Measurements from ENCODE around the gene NBPF3. TPM values are rescaled to one million over a fixed set of nuclear protein-coding genes. Genes with fewer than 3 reads are reported as not detected.

The NBPF3 gene
- total RNA-seq, 4 donors from 2014 or later: 8.9 to 14.3 (median 12.1) TPM

GRCh38 chr1:21489146-21489545 is 49.2 kb downstream of the NBPF3 start:
- TF ChIP-seq CTCF (IDR thresholded peaks at IDR 0.05; ENCODE audit: low read depth): no peak

- TF ChIP-seq CTCF (IDR thresholded peaks at IDR 0.05; ENCODE audit: low read depth): no peak
Observed at GRCh38 chr1:21490774-21491487, 51.0 kb downstream of the NBPF3 start.

- TF ChIP-seq CTCF (IDR thresholded peaks at IDR 0.05; ENCODE audit: low read depth): no peak
Observed at GRCh38 chr1:21491488-21492355, 51.8 kb downstream of the NBPF3 start.

GRCh38 chr1:21492356-21492625 is 52.4 kb downstream of the NBPF3 start:
- TF ChIP-seq CTCF (IDR thresholded peaks at IDR 0.05; ENCODE audit: low read depth): no peak

GRCh38 chr1:21494196-21494595 is 54.3 kb downstream of the NBPF3 start:
- no peak for TF ChIP-seq CTCF (IDR thresholded peaks at IDR 0.05; ENCODE audit: low read depth)

- no peak for TF ChIP-seq CTCF (IDR thresholded peaks at IDR 0.05; ENCODE audit: low read depth)
Observed at GRCh38 chr1:21495225-21495820, 55.4 kb downstream of the NBPF3 start.

GRCh38 chr1:21496063-21496462 is 56.1 kb downstream of the NBPF3 start:
- no peak for TF ChIP-seq CTCF (IDR thresholded peaks at IDR 0.05; ENCODE audit: low read depth)
